Activated CD8-positive, alpha-beta memory T cell treated with anti-CD3 and anti-CD28 coated beads, Interleukin-2, amount 50 U/mL, for 4 hours (primary cell): ENCODE measurements around the gene DHRS11.

Source experiments
- DNase-seq: peaks from one replicate; pipeline ENCODE4 v3.0.0-alpha.2; 2020

Gene DHRS11, protein sequence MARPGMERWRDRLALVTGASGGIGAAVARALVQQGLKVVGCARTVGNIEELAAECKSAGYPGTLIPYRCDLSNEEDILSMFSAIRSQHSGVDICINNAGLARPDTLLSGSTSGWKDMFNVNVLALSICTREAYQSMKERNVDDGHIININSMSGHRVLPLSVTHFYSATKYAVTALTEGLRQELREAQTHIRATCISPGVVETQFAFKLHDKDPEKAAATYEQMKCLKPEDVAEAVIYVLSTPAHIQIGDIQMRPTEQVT

DNA sequence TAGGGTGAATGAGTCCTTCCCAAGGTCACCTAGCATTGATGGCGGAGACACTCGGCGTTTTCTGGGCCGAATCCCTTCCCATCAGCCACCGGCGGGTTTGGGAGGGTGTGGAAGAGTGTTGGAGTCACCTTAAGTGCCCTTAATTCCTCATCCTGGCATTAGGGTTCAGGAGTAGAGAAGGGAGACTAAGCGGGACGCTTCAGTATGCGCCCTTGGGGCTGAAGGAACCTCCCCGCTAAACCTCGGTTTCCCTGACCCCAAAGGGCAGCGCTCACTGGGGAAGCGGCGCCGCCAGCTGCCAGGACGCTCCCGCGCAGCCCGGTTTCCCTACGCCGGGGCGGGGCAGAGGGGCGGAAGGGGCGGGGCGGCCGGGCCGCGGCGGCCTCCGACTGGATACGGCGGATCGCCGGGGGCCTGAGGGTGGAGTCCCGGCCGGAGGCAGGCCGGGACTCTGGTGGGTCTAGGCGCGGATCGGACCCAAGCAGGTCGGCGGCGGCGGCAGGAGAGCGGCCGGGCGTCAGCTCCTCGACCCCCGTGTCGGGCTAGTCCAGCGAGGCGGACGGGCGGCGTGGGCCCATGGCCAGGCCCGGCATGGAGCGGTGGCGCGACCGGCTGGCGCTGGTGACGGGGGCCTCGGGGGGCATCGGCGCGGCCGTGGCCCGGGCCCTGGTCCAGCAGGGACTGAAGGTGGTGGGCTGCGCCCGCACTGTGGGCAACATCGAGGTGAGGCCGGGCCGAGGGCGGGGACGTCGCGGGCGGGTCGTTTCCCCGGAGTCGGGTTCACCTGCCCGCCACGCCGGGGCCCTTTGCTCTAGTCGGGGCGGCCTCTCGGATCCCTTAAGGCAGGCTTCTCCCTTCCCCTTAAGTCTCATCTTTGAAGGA, at the start of gene DHRS11:
DHRS11 (plus strand) TSS at position 446 of the 882 bp plus-strand sequence; CDS start at position 577, 131 bp downstream.
- peak; percentile 79 for DNase-seq

DNA sequence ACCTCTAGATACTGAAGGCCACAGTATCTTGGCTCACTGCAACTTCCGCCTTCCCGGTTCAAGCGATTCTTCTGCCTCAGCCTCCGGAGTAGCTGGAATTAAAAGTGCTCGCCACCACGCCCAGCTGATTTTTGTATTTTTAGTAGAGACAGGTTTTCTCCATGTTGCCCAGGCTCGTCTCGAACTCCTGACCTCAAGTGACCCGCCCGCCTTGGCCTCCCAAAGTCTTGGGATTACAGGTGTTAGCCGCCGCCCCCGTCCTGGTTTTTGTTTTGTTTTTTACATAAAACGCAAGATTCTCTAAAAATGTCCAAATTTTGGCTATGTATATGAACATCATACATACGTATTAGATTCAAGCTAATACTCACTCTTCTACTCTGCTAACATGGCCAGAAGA, 48.9 kb upstream of the DHRS11 start:
- no peak for DNase-seq

DNA sequence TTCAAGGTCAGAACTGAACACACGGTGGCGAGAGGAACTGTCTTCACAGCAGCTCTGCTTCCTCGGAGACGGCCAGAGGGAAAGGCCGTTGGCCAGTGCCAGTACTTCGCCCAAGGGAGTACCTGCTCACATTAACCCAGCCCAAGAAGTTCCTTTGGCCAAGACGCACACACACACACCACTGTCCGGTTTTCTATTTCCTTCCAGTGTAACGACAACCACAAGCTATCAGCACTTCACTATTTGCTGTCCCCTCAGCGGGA, 47.7 kb upstream of the DHRS11 start:
- DNase-seq: no peak

DNA sequence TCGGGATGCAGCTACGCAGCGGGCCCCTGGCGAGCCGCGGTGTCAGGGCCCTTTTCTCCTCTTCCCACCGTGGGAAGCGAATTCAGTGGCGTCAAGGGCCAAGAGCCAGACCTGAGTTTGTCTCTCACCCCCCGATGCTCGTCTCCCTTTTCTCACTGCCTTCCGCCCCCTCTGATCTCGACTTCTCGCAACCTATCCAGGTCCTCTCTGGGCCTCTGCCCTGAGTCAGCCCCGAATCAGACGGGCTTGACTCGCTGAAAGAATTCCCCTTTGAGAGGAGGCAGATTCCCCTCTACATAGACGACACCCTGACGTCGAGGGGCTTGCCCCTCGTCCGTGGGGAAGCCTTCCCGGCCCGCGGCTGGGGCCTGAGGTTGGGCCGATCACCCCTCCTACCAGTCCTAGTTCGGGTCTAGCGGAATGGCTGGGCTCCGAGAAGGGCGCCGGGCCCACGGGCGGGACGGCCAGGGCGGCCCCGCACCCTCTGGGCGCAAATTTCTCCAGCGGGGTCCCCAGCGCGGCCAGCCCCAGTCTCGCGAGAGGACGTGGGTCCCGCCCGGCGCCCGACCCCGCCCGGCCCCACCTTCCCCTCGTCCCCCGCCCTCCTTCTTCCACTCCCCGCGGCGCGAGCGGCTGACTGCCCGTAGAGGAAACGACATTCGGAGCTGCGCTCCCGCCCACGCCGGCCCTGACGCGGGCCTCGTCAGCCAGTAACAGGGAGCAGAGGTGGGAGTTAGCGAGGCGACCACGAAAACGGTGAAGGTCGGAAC, 47.2 kb upstream of the DHRS11 start, which contains the start of gene GGNBP2:
GGNBP2 (plus strand) TSS at position 613 of the 770 bp plus-strand sequence. CDS start 806 bp downstream, outside the sequence.
- peak; percentile 88 for DNase-seq

DNA sequence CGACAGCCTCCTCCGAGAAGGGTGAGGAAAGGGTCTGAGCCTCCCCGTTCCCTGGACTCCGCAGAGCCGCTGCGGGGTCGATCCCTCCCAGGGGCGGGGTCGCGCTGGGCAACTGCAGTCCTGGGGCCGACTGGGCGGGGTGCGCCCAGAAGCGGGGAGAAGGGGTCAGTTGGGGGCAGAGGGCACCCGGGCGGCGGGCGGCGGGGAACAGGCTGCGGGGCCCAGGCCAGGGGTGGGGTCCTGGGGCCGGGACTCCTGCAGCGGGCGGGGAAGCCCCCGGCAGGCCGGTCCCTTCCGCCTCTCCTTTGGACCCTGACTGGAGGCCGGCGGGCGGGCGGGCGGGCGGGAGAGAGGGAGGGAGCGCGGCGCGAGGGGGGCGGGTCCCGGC, 46.6 kb upstream of the DHRS11 start:
- no peak for DNase-seq

DNA sequence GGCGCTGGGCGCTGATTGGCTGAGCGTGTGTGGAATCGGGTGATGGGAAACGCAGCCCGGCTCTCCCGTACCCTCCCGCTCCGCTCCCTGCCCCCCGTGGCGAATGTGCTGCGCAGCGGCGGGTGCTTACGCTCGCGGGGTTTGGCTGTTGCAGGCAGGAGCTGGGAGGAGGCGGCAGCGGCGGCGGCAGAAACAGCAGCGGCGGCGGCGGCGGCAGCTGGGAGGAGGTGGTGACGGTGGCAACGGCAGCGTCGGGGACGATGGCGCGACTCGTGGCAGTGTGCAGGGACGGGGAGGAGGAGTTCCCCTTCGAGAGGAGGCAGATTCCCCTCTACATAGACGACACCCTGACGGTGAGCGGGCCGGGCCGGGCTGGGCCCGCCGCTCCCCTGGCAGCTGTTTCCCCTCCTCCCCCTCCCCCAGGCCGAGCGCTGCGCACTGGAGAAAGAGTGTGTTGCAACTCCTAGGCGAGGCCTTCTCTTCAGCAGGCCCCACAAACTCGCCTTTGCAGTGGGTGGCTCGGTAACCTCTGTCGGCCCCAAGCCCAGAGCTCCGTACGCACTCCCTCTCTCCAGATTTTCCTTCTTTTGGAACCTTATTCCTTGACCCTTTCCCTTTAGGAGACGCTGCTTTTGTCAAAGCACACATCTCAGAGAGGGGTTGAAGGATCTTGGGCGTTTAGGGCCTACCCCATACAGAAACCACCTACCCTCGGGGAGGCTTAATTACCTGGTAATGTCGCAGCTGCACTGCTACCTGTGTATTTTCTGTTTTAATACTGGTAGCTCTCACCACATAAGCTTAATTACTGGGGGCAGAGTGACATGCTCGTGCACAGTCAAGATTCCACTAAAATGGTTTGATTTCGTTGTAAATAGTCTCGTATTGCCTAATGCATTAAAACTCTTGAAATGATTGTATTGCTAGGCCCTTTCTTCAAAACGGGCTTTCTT, 45.9 kb upstream of the DHRS11 start:
- peak; percentile 96 for DNase-seq

DNA sequence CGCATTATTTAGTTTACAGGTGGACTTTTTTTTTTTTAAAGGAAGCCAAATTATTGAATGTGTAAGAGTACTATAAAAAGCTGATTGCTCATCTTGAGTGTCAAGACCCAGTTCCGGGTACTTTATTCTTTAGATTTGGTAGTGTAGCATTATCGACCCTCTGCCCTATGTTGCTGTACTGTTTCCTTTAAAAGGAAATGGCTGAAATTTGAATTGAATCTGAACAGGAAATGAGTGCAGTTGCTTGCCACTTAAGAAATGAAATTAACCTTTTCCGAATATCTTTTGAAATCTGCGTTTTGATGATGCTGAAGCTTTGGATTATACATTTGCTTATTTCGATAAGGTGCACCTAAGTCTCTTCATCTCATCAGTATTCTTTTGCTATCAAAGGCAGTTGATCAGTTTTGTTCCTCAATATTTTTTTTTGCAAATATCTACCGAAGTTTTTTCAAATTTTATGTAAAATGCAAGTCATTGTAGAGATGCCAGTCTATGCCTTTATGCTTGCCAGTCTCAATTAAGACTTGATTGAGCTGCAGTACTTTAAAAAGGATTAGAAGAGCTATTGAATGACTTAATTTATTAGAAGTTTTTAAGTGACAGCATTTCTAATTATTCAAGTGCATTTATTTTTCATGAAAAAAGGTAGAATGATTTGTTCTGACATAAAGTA, 45.1 kb upstream of the DHRS11 start:
- DNase-seq: no peak

DNA sequence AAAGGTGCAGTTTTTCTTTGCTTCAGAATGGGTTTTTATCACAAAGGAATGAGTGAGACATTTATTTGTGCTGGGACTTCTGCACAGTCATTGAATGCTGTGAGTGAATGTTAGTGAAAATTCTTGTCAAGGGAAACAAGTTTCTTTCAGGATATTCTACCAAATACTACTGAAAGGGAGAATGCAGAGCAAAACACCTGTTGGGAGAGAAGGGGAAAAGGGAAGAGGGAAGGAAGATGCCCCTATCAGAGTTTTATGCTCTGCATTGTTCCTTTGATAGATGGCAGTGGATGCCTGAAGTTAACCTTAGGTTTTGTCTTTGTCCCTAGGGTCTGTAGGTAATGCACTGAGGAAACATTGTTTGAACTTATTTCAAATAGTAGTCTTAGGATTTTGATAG, 43.9 kb upstream of the DHRS11 start:
- DNase-seq: no peak

DNA sequence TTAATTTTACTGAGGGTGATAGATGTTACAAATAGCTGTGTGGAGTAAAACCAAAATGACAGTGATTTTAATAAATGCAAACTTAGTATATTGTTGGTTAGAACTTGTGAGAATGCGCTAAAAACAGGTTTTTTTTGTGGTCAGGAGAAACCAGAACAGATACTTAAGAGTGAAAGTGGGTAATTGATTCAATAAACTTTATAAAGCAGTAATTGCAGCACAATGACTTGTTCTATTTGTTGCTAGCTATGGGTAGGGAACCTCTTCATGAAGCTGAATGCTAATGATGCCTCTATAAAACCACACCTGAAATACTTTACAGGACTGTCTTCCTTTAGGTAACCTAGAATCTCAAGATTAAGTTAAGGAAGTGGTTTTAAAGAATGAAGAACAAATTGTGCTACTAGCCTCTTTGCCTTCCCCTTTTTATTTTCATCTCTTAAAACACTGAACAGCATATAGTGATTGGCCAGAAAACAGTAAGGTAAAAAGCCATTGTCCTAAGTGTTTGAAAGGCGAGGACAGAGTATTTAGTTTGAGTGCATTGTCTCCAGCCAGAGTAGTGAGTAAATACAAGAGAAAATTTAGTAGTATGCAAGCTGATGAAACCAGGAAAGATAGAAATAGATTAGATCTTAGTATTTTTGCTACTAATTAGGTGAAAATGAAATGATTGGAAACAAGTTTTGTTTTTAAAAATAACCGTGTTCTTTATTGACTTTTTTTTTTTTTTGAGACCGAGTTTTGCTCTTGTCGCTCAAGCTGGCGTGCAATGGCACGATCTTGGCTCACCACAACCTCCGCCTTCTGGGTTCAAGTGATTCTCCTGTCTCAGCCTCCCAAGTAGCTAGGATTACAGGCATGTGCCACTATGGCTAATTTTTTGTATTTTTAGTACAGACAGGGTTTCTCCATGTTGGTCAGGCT, 40.9 kb upstream of the DHRS11 start:
- DNase-seq: no peak

DNA sequence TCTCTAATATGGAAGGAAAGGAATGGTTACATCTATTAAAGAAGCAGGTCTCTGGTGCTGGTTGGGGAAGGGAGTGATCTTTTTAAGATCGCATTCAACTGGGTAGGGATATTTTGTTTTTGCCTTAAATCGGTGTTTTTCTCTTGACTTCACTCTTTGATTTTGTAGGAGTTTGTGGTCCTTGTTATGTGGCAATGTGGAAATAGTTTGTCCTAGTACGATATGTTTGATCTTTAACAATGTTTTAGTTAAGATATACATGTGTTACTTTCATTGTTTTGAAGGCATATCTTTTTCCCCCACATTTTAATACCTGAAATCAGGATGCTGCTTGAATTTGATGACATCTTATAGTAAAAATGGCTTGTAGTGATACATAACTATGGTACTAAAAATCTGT, 38.2 kb upstream of the DHRS11 start:
- DNase-seq: no peak

DNA sequence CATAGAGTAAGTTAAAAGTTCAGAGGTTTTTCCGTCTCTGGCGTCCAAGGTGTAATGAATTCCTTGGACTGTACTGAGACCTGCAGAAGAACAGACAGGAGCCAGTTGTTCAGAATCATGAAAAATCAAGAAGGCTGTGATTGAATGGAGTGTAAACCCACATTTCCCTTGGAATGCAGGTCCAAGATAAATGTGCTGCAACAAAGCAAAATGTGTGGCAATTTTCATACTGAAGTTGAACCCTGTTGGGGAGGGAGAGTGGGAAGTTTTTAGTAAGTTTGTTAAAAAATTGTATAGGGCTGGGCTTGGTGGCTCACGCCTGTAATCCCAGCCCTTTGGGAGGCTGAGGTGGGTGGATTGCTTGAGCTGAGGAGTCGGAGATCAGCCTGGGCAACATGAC, 25.6 kb upstream of the DHRS11 start:
- no peak for DNase-seq

DNA sequence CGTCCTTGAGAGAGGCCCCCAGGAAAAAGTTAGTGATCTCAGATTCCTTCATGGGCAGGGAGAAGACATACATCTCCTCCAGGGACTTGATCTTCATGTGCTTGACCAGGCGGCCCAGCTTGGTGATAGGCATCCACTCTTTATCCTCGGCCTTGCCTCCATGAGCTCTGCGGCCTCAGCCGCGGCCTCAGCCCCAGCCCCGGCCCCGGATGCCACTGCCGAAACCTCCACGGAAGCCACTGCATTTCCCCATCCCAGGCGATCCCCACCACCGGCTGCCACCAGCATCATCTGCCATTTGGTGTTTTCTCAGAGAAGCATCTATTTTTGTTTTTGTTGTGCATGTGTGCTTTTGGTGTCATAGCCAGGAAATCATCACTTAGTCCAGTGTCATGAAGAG, 16.7 kb upstream of the DHRS11 start:
- no peak for DNase-seq

DNA sequence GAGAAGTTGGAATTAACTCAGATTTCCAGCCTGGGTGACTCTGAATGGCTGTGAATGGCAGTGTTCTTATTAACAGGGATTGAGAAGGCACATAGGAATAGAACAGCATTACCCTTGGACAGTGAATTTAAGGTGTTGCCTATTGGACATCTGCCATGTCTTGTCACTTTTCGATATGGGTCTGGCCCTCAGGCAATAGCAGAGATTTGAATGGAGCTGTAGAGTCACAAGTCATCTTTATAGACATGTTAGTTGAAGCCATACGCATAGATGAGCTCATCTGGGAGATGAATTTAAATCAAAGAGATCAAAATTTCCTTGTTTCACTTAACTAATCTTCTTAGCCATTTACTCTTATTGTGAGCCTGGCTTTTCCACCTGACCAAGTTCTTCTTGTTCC, 14.9 kb upstream of the DHRS11 start:
- no peak for DNase-seq

DNA sequence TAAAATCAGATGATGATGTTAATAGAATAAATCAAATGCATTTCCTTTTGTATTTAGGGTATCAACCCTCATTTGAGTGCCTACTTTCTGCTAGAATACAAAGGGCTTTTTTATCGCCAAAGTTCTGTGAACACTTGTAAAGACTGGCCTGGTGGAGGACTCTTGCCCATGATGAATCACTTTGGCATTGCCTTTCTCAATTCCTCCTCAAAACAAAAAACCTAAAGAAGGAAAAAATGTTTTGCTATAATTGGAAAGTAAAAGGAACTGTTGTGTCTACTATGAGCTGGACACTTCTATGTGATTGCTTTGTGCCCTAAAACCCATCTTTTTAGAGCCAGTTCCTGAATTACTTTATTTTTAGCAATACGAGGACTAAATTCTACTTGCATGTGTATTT, 13.0 kb upstream of the DHRS11 start:
- no peak for DNase-seq

DNA sequence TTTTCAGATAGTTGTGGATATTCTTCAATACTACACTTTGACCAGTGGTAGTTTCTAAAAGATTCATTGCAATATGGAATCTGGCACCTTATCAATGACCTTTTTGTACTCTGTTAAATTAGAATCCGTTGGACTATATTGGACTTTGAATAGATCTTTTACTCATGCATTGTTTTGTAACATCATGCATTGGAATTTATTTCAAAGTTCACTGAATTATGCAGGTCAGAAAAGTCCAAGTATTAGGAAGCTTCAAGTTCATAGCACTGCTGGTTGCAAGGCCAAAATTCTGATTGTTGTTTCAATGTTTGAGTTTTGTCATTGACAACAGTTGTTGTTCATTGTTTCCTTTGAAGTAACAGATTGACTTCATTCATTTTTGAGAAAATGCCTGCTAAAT, 7.9 kb upstream of the DHRS11 start:
- no peak for DNase-seq

DNA sequence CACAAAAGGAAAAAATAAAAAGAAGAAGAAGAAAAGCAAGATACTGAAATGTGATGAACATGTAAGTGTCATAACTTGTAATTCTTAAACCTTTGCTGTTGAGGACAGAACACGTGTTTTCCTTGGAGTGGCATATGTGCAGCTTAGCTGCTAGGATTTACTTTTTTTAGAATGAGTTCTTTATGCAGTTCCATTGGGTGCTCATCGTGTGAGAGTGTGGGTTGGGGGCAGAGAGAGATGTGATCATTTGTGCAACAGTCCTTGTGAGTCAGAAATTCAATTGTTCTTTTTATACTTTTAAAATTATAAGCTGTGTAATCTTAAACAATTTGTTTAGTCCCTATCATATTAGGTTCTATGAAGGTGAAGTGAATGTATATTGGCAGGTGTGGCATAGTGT, 5.5 kb upstream of the DHRS11 start:
- no peak for DNase-seq

DNA sequence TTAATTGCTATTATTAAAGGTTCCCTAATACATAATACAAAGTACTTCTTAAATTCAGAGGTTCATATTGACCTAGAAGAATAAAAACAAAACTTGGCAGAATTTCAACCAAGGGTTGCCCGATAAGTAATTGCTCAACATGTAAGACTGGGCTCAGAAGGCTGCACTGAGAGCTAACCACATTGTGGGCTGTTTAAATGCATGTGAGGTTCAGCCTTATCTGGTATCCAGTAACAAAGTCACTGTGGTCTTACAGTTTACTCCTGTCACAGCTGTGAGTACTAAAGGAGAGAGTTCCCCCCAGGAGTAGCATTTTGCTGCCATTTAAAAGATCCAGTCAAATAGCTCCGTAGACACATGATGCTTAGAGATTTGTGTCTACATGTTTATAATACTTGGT, 1.6 kb upstream of the DHRS11 start:
- no peak for DNase-seq

DNA sequence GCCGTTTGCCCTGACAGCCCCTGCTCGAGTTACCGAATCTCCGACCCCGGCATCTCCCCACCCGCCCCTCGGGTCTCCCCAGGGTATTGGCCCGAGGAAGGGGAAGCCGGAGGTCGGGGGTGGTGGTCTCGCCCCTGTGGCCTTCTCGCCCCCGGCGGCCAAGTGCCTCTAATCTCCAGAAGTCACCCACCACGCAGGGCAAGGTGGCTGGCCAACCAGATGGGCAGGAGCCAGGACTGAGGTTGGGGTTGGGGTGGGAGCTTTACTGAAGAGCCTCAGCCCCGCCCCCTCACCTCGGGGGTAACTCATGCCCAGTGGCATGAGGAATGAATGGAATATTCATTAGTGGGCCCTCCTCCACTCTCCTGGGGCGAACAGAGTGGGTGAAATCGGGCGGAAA, 637 bp downstream of the DHRS11 start:
- no peak for DNase-seq

DNA sequence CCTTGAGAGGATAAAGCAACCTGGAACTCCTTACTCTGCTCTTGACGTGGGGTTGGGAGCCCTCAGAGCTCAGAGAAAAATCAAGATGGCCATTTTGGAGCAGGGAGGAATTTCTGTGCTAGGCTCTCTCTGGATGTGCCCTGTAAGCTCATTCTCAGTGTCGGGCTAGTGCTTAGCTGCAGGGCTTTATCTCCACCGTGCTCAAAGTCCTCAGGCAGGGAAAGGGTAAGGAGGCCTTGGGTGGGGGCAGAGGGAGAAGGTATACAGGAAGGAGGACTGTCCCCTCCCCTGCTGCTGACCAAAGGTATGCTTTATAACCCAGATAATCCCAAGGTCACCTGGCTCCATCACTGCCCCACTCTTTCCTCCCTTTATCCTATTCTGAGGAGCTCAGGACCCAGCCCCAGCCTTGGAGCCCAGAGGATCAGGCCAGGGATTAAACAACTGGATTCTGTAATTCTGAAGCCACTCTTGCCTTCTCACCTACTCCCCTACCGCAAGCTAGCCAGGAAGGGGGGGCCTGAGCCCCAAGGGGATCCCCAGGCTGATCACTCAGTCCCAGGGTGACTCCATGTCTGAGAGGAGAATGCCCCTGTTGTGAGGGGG, 1.1 kb downstream of the DHRS11 start:
- no peak for DNase-seq

DNA sequence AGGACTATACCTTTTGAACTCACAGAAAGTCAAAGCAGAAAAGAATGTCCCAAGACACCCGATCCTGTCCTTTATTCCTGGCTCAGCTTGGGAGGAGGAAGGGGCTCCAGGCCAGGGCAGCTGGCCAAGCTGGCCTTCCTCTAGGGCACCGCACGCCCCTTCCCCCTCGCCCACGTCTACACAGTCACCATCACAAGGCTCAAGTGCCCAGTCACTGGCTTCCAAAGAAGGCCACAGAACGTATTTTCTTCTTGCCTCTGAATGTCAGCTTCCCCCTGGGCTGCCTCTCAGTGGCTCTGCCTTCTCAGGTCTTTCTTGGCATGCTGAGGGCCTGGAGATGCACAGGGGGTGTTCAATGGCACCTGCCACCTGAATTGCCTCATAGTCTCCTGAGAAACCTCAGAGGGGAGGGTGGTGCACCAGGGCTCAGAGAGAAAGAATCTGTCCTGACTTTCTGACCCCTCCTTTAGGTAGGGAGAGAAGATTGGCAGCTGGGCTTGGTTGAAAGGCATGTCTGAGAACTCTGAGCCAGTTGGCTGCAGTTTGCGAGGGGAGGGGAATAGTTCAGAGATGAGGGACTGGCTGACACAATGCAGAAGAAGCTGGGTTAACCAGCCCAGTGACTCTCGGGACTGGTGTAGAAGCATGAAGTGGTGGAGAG, 2.1 kb downstream of the DHRS11 start:
- no peak for DNase-seq
